T-helper 17 cell (primary cell): ENCODE measurements around the gene GOLGA6A. TPM values are rescaled to one million over a fixed set of nuclear protein-coding genes. Genes with fewer than 3 reads are reported as not detected.

Source experiments
- ATAC-seq: fragments of 150-1000 bp; cut with Tn5 transposase; 2 replicates; pipeline ENCODE4 v1.10.0; 2021; ENCODE audit warnings: mild to moderate bottlenecking, moderate library complexity
- DNase-seq, 3 donors: peaks; one replicate each; pipeline versions ENCODE4 v3.0.0 to v3.0.0-alpha.2; 2020 to 2021
- H3K9me3 ChIP-seq: one replicate; pipeline ENCODE4 v1.7.0; 2013; ENCODE audit warnings: low read length, mild to moderate bottlenecking; ENCODE audit not compliant: control insufficient read depth, poor library complexity, severe bottlenecking
- H3K27ac Mint-ChIP-seq: one replicate; pipeline ENCODE4 v1.8.0; 2022; ENCODE audit warnings: mild to moderate bottlenecking, moderate library complexity, mixed read lengths
- H3K27me3 Mint-ChIP-seq: one replicate; pipeline ENCODE4 v1.8.0; 2022; ENCODE audit warnings: mixed read lengths
- H3K36me3 Mint-ChIP-seq: one replicate; pipeline ENCODE4 v1.8.0; 2022; ENCODE audit warnings: low read depth, mixed read lengths
- H3K4me1 Mint-ChIP-seq: one replicate; pipeline ENCODE4 v1.8.0; 2022; ENCODE audit warnings: mild to moderate bottlenecking, mixed read lengths
- H3K4me3 Mint-ChIP-seq: one replicate; pipeline ENCODE4 v1.8.0; 2022; ENCODE audit warnings: mild to moderate bottlenecking, moderate library complexity, mixed read lengths
- total RNA-seq, 4 donors: library from RNA in 2 of 4; stranded (reverse) in 2 of 4; gene quantifications; one replicate each; pipeline ENCODE4 v1.2.3 and lab custom pipeline; 2022 to 2026

GOLGA6A gene
- total RNA-seq, 2 donors from 2014 or later = 1.0 TPM; not detected in 1

GRCh38 chr15:74032606-74033561 is 49.5 kb downstream of the GOLGA6A start:
- peaks cover 11% of the 10 kb centered on the region for H3K36me3 Mint-ChIP-seq

GRCh38 chr15:74032046-74032445 is 50.3 kb downstream of the GOLGA6A start:
- Mint-ChIP-seq H3K27ac (peak overlapping the region; percentile 53), H3K4me3 (no peak overlapping the region), H3K36me3 (peaks cover 5% of the 10 kb centered on the region), H3K27me3 (no peaks in the 10 kb centered on the region), H3K4me1 (peaks cover 2% of the 10 kb centered on the region)
- H3K9me3 ChIP-seq = no peaks in the 10 kb centered on the region
- ATAC-seq = no peak
- DNase-seq = no peak

More at GRCh38 chr15:74032606-74033561, 49.5 kb downstream of the GOLGA6A start:
- H3K27ac Mint-ChIP-seq = no peak overlapping the region
- H3K9me3 ChIP-seq = no peaks in the 10 kb centered on the region
- DNase-seq = no peak
- H3K27me3 Mint-ChIP-seq = no peaks in the 10 kb centered on the region
- no peak overlapping the region for H3K4me3 Mint-ChIP-seq
- H3K4me1 Mint-ChIP-seq = peaks cover 6% of the 10 kb centered on the region
- ATAC-seq = no peak

GRCh38 chr15:74028646-74029045 is 53.7 kb downstream of the GOLGA6A start:
- H3K27me3 Mint-ChIP-seq = no peaks in the 10 kb centered on the region
- H3K36me3 Mint-ChIP-seq = peaks cover 3% of the 10 kb centered on the region
- no peak for DNase-seq
- no peak for ATAC-seq
- no peak overlapping the region for H3K27ac Mint-ChIP-seq
- H3K4me3 Mint-ChIP-seq = no peak overlapping the region
- peaks cover 8% of the 10 kb centered on the region for H3K4me1 Mint-ChIP-seq
- H3K9me3 ChIP-seq = no peaks in the 10 kb centered on the region

GRCh38 chr15:74027688-74028087 is 54.7 kb downstream of the GOLGA6A start:
- no peak overlapping the region for H3K4me3 Mint-ChIP-seq
- peaks cover 3% of the 10 kb centered on the region for H3K36me3 Mint-ChIP-seq
- H3K9me3 ChIP-seq = no peaks in the 10 kb centered on the region
- H3K4me1 Mint-ChIP-seq = peaks cover 8% of the 10 kb centered on the region
- H3K27me3 Mint-ChIP-seq = no peaks in the 10 kb centered on the region
- no peak for DNase-seq
- no peak for ATAC-seq
- H3K27ac Mint-ChIP-seq = no peak overlapping the region

DNA sequence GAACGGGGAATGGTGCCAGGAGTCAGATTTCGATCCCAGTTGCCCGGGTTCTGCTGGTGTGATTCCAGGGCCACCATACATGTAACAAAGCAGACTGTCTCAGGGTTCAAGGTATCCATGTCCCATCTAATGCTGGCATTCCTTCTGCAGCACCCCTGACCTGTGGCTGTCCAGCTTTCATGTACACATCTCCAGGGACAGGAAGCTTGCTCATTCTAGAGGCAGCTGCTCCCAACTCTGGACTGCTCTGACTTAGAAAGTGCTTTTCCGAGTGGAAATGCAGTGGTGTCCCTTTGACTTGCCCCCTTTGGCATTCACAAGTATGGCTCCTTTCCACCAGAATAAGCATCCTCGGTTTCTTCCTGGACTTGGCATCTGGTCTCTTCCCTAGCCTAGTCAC is 56.9 kb downstream of the GOLGA6A start:
- H3K9me3 ChIP-seq = no peaks in the 10 kb centered on the region
- H3K27ac Mint-ChIP-seq = no peak overlapping the region
- H3K4me3 Mint-ChIP-seq = no peak overlapping the region
- peaks cover 14% of the 10 kb centered on the region for H3K4me1 Mint-ChIP-seq
- ATAC-seq = no peak
- H3K27me3 Mint-ChIP-seq = no peaks in the 10 kb centered on the region
- DNase-seq = no peak
- H3K36me3 Mint-ChIP-seq = peaks cover 7% of the 10 kb centered on the region

DNA sequence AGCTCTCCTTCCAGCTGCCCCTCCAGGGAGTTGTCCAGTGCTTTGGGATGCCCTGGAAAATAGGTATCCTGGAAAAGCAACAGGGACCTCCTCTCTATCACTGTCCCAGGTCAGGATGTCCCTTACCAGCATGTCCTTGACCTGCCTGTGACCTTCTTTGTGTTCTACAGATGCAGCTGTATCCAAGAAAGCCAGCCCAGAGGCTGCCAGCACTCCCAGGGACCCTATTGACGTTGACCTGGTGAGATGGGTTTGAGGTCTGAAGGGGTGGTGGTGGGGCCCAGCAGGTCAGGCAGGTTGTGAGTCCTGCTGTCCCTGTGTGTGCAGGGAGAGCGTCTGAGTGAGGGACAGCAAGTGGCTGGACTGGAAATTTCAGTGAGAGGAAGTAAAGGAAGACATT is 57.7 kb downstream of the GOLGA6A start:
- Mint-ChIP-seq H3K36me3 (peaks cover 7% of the 10 kb centered on the region), H3K27me3 (no peaks in the 10 kb centered on the region), H3K4me3 (no peak overlapping the region), H3K27ac (peak overlapping the region; percentile 9), H3K4me1 (peaks cover 16% of the 10 kb centered on the region)
- DNase-seq (no peak), ATAC-seq (no peak)
- no peaks in the 10 kb centered on the region for H3K9me3 ChIP-seq

GRCh38 chr15:74022706-74023470 is 59.5 kb downstream of the GOLGA6A start:
- Mint-ChIP-seq H3K27ac (no peak overlapping the region), H3K4me1 (peaks cover 17% of the 10 kb centered on the region), H3K27me3 (no peaks in the 10 kb centered on the region), H3K4me3 (no peak overlapping the region), H3K36me3 (peaks cover 7% of the 10 kb centered on the region)
- no peaks in the 10 kb centered on the region for H3K9me3 ChIP-seq
- no peak for ATAC-seq
- no peak for DNase-seq

Other genes starting within 250 kb of the GOLGA6A start
- not detected for gene TBC1D21, start 209.0 kb downstream of the GOLGA6A start, total RNA-seq
- gene LOXL1, start 156.1 kb downstream of the GOLGA6A start, total RNA-seq = 1 to 10 TPM; 2.9 to 8.4 TPM
- 1 to 10 TPM; 3.7 to 5.6 TPM for gene STOML1, start 90.3 kb downstream of the GOLGA6A start, total RNA-seq
- gene PML, start 87.8 kb downstream of the GOLGA6A start, total RNA-seq = 10 to 100 TPM; 47.6 to 52.6 TPM
- gene ISLR2, start 48.0 kb upstream of the GOLGA6A start, total RNA-seq = not detected
- not detected for gene ISLR, start 91.2 kb upstream of the GOLGA6A start, total RNA-seq
- not detected for gene STRA6, start 120.2 kb upstream of the GOLGA6A start, total RNA-seq
- not detected for gene CCDC33, start 153.8 kb upstream of the GOLGA6A start, total RNA-seq